ENCODE data around the gene AMN1.
A peak's percentile ranks its signal among the peaks of the same experiment; 100 is the strongest.
"Not testable (repeated sequence)": the region's sequence is repeated elsewhere in the genome, so short reads cannot be mapped to it uniquely, and the experiment has no call there.

AMN1 gene

DNA sequence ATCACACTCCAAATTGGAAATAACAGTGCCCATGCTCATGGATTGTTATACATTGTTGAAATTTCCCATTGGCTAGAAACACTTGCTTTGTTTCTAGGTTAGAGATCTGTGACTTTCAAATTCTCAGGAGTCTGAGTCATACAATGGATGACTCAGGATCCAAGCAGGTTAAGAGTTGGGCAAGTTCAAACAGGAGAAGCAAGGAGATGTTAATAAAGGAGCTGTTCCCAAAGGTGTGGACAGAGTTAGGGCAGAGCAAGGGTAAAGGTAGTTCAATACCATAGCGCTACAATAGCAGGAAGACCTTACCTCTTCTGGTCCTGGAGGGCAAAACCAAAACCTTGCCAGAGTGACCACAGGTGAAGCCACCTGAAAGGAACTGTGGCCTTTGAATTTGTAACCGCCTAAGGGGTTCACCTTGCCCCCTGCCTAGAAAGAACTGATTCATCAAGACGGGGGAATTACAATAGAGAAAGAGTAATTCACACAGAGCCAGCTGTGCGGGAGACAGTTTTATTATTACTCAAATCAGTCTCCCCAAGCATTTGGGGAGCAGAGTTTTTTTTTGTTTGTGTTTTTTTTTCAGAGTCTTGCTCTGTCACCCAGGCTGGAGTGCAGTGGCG, 4.2 kb upstream of the AMN1 start:
- peak; percentile 38 to 52 for DNase-seq

DNA sequence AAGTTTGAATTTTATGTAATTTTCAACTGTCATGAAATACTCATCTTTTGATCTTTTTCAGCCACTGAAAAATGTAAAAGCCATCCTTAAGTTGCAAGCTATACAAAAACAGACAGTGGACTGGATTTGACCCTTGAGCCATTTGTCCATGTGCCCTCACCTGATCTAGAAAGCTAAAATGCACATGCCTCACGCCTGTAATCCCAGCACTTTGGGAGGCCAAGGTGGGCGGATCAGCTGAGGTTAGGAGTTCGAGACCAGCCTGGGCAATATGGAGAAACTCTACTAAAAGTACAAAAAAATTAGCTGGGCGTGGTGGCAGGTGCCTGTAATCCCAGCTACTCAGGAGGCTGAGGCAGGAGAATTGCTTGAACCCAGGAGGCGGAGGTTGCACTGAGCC, 2.4 kb upstream of the AMN1 start:
- DNase-seq = not testable (repeated sequence)

GRCh38 chr12:31729705-31730104, 884 bp upstream of the AMN1 start:
- DNase-seq = no peak

GRCh38 chr12:31728289-31728916, 418 bp downstream of the AMN1 start:
- peak; percentile 39 to 47 for DNase-seq

DNA sequence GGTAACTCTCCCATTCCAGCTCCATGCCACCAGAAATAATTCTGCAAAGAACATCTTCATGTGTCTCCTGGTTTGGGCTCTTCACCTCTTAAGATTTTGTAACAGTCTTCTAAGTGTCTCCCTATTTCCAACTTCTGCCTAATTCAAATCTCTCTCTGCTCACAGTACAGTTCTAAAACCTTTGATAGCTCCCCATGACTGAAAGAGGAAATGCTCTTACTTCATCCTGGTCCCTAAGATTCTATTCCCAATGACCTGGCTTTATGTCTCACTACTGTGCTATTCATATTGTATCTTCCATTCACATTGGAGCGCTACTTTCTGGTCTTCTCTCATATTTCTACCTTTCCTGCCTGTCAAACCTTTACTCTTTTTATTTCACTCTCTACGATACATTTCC, 1.6 kb downstream of the AMN1 start:
- DNase-seq = no peak

GRCh38 chr12:31726575-31726974, 2.2 kb downstream of the AMN1 start:
- no peak for DNase-seq

DNA sequence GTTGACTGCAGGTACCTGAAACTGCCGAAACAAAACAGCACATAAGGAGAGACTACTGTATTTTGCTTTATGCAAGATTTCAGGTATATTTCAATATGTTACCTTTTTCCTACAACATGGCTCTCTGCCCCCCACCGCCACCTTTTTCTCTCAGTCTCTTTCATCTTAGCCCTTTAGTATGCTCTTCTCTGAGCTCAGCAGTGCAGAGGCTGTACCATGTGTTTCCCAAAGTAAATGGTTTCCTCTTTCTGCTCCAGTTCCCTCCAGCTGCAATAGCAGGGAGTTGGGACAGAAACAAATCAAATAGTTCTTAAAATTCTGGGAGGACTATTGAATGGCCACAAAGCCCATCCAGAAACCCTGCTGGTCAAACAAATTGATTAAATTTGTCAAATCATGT, 4.3 kb downstream of the AMN1 start:
- no peak for DNase-seq

DNA sequence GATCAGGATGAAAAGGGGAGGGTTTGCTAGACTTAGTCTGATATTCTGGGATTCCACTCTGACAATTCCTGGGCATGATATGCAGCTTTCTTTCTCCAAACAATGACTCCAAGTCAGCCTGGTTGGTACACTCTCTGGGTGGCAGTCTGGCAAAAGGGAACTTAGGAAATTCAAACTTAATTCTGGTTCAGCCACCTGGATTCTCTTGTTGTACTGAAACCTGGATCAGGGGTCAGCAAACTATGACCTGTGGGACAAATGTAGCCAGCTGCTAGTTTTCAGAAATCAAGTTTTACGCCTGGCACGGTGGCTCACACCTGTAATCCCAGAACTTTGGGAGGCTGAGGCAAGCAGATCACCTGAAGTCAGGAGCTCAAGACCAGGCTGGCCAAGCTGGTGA, 6.2 kb downstream of the AMN1 start:
- DNase-seq = no peak

GRCh38 chr12:31718542-31719198, 10.2 kb downstream of the AMN1 start:
- DNase-seq = not testable (repeated sequence)

DNA sequence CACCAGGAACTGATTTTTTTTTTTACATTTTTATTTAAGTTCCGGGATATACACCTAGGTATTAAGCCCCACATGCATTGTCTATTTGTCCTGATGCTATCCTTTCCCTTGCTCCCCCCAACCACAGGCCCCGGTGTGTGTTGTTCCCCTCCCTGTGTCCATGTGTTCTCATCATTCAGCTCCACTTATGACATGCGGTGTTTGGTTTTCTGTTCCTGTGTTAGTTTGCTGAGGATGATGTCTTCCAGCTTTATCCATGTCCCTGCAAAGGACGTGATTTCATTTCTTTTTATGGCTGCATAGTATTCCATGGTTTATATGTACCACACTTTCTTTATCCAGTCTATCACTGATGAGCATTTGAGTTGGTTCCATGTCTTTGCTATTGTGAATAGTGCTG, 11.8 kb downstream of the AMN1 start:
- DNase-seq = not testable (repeated sequence)

GRCh38 chr12:31715283-31715825, 13.5 kb downstream of the AMN1 start:
- no peak for DNase-seq

DNA sequence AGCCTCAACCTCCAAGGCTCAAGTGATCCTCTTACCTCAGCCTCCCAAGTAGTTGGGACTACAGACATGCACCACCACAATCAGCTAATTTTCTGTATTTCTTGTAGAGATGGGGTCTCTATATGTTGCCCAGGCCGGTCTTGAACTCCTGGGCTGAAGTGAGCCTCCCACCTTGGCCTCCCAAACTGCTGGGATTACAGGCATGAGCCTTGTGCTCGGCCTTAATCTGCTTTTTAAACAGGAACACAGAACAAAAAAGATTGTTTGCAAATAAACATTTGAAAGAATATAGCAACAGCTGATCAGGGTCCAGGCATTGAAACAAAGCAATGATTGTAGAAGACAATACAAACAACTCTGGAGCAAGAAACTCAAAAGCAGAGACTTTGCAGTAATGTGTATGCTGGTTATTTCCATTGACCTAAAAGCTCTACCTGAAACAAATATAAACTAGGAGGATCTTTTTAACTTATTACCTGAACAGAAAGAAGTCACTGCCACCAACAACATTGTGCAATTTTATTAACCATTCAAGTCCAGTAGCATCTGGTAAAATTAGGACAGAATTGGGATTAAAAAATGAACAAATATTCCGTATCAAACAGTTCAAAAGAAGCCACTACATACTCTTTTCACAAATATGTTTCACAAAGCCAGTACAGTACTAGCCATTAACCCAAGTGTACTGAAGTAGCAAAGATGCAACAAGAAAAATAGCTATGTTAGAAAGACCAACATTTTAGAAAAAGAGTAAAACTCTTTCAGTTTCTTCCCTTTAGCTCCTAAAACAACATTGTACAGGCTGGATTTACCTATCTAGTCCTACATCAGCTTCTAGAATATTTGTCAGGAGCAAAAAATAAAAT, 14.2 kb downstream of the AMN1 start:
- no peak for DNase-seq

DNA sequence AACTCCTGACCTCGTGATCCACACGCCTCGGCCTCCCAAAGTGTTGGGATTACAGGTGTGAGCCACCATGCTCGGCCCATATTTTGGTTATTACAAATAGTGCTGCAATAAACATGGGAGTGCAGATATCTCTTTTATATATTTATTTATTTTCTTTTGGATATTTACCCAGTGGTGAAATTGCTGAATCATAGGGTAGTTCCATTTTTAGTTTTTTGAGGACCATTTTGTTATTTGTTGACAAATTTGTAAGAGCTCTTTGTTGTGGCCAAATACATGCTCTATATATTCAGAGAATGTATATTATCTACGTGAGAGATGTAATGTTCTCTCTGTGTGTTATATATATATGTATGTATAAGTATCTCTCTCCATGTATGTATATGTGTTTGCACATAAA, 15.9 kb downstream of the AMN1 start:
- no peak for DNase-seq

DNA sequence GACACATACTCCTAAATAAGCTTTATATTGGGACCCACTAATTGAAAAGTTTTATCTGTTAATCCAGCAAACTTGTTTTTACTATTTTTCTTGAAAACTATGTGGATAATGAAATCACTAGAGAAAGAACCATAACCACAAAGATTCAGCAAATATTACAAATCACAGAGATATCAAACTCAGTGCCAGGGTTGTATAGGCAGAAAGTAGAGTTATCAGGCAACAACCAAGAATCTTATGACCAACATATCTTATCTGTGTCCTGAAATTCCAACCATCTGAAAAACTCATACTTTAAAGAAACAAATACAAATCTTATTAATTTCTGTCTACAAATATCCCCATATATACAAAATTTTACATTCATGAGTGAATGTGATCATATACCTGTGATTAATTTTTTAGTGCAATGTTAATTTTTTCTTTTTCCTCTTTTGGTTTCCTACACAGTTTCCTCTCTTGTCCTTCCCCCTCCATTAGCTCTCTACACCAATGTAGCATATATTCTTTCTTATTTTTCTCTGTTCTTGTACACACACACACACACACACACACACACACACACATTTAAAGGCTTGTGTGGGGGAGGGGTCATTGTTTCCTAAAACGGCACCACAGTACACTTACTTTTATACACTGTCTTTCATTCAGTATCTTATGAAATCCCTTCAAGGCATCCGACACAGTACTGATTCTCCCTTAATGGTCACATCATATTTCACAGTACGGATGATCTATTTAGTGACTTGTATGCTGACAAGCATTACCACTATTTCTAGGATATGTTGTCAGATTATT, 18.6 kb downstream of the AMN1 start:
- no peak for DNase-seq

- DNase-seq = not testable (repeated sequence)
Measured at GRCh38 chr12:31708118-31708517, 20.7 kb downstream of the AMN1 start.

DNA sequence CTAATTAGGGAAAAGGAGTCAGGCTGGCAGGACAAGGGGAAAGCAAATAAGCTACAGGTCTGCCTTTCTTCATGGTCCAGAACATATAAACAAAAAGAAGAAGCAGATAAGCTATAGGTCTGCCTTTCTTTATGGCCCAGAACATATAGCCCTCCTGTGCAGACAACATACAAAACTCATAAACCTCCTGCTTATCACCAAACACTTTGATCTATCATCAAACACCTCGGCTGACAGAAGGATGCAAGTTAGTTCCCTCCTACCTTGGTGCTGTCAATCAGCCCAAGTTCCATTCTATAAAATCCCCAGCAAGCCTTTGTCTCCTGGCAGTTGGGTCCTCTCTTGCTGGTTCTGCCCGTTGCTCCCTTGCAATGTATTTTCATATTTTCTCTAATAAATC, 23.2 kb downstream of the AMN1 start:
- DNase-seq = no peak

- no peak for DNase-seq
Measured at GRCh38 chr12:31702047-31702446, 26.8 kb downstream of the AMN1 start.

DNA sequence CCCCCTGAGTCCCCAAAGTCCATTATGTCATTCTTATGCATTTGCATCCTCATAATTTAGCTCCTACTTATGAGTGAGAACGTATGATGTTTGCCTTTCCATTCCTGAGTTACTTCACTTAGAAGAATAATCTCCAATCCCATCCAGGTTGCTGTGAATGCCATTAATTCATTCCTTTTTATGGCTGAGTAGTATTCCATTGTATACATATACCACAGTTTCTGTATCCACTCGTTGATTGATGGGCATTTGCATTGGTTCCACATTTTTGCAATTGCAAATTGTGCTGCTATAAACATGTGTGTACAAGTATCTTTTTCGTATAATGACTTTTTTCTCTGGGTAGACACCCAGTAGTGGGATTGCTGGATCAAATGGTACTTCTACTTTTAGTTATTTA, 38.9 kb downstream of the AMN1 start:
- not testable (repeated sequence) for DNase-seq

DNA sequence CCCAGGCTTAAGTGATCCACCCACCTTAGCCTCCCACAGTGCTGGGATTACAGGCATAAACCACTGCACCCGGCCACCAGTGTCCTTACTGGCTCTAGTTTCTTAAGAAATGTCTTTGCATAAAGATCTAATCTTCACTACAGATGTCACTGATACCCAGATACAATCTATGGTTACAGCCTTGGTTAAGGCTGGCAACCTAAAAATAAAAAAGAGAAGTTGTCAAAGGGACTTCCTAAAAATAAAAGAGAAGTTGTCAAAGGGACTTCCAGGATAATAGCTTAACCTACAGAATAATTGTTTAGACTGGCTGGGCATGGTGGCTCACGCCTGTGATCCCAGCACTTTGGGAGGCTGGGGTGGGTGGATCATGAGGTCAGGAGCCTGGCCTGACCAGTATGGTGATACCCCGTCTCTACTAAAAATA, 41.7 kb downstream of the AMN1 start:
- DNase-seq = no peak

GRCh38 chr12:31685801-31686200, 43.0 kb downstream of the AMN1 start:
- DNase-seq = no peak

DNA sequence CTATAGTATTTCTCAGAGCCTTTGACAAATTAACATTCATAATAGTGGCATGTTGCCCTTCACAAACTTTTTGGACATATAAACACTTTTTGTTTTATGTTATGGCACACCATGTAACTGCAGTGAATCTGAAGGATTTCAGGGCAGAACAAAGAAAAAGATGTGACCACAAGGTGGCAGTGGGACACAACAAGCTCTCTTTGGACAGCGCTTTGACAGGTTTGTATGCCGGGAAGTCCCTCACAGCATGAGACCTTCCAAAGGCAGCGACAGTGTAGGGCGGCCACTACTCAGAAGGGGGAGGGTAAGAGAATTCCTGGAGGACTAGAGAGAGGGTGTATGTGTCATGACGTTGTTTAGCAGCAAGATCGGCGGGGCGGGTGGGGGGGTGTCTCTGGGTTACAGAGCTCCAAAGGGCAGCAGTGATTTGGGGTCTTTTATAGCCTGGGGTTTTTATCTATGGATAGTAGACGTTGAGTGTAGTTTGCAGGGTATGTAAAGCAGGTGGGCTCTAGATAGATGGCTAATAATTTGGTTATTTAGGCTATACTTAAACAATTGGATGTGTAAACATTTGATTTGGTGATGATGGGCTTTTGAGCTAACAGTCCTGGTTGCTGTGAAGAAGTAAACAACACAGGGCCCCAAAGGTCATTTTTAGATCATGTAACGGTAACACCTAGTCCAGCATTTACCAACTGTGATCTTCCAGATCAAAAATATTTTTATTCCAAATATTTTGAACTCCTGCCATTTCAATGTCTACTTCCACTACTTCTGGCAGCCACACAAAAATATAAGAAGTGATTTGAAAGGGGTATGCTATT, 46.5 kb downstream of the AMN1 start:
- DNase-seq = peak; percentile 53 to 69
